Mucosa of rectum (tissue), 2 donors: ENCODE data around the gene TBC1D2B.
A peak's percentile ranks its signal among the peaks of the same experiment; 100 is the strongest.
"Not testable (repeated sequence)": the region's sequence is repeated elsewhere in the genome, so short reads cannot be mapped to it uniquely, and the experiment has no call there.

ENCODE experiments used
- H3K27ac ChIP-seq, 2 donors: one replicate each; pipeline ENCODE4 v1.7.0; 2013; ENCODE audit warnings: inconsistent platforms in 2 of 2, low read depth in 2 of 2, low read length in 2 of 2
- H3K27me3 ChIP-seq, 2 donors: one replicate each; pipeline ENCODE4 v1.7.0; 2013; ENCODE audit warnings: low read length in 2 of 2; ENCODE audit not compliant: control insufficient read depth in 2 of 2, insufficient read depth in 2 of 2
- H3K36me3 ChIP-seq, 2 donors: one replicate each; pipeline ENCODE4 v1.7.0; 2013; ENCODE audit warnings: low read length in 2 of 2; ENCODE audit not compliant: control insufficient read depth in 2 of 2, insufficient read depth in 2 of 2
- H3K4me1 ChIP-seq, 2 donors: one replicate each; pipeline ENCODE4 v1.7.0; 2013; ENCODE audit warnings: low read length in 2 of 2, mild to moderate bottlenecking in 1 of 2; ENCODE audit not compliant: control insufficient read depth in 2 of 2, insufficient read depth in 2 of 2
- H3K4me3 ChIP-seq, 2 donors: one replicate each; pipeline ENCODE4 v1.7.0; 2013; ENCODE audit warnings: low read length in 2 of 2
- H3K9ac ChIP-seq, 2 donors: one replicate each; pipeline ENCODE4 v1.7.0; 2013; ENCODE audit warnings: low read length in 2 of 2, low read depth in 1 of 2, mild to moderate bottlenecking in 1 of 2
- H3K9me3 ChIP-seq, 2 donors: one replicate each; pipeline ENCODE4 v1.7.0; 2013; ENCODE audit warnings: low read length in 2 of 2; ENCODE audit not compliant: control insufficient read depth in 2 of 2
- donor health status: healthy.
- donor health status: Normal muscosa, but diverticular disease.

Gene TBC1D2B

DNA sequence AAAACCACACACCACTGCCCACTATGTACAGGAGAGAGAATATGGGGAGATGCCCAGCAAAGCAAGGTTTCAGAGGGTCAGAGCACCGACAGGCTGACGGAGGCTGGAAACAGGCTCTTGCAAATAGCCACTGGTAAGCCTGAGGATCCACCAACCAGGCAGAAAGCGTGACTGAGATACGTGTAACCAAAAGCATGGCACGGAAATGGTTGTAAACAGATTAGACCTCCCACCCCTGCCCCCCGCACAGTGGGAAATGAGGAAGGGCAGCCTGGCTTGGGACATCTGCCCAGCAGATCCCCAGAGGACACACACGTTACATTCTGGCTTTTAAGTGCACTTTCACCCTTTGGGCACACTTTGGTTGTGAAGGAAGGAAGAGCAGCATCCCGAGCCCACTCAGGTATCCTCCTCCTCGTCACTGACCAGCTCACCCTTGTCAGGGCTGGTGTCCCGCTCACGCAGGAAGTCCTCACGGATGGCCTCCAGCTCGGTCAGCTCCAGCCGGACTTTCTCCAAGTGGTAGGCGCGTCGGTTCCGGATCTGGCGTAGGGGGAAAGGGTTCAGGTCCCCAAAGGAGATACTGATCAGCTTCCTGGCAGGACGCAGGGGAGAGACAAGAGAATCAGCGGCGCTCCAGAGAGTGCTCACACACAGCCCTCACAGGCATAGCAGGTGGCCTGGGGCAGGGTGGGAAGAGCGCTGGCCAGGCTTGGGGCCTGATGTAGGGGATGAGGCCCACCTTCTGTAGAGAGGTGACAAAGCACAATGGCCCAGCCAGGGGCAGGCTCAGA, 79.6 kb downstream of the TBC1D2B start:
- not testable (repeated sequence) for H3K9me3 ChIP-seq, H3K9ac ChIP-seq, H3K4me3 ChIP-seq, H3K27me3 ChIP-seq, H3K4me1 ChIP-seq, H3K27ac ChIP-seq
- H3K36me3 ChIP-seq, result peaks cover 38 to 42% of the 10 kb centered on the region in 2 donors

DNA sequence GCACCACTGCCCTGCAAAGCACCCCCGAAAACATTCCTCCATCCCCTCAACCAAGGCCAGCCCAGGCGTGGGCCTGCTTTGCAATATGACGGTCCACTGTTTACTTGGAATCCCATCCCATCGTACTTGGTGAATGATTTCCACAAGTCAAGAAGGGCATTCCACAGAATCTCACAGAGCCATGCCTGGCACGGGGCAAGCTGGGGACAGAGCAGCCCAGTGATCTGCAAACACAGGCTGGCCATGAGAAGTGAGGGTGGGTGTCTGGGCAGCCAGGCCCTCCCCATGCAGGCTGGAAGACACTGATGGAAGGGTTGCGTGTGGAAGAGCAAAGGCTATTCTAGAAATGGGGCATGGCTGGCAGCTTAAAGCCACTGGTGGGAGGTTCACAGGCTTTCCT, 80.3 kb downstream of the TBC1D2B start:
- H3K4me1 ChIP-seq, result peaks cover 5 to 11% of the 10 kb centered on the region in 2 donors
- not testable (repeated sequence) for H3K27me3 ChIP-seq, H3K9me3 ChIP-seq, H3K4me3 ChIP-seq, H3K9ac ChIP-seq, H3K27ac ChIP-seq
- peaks cover 31 to 39% of the 10 kb centered on the region in 2 donors for H3K36me3 ChIP-seq

DNA sequence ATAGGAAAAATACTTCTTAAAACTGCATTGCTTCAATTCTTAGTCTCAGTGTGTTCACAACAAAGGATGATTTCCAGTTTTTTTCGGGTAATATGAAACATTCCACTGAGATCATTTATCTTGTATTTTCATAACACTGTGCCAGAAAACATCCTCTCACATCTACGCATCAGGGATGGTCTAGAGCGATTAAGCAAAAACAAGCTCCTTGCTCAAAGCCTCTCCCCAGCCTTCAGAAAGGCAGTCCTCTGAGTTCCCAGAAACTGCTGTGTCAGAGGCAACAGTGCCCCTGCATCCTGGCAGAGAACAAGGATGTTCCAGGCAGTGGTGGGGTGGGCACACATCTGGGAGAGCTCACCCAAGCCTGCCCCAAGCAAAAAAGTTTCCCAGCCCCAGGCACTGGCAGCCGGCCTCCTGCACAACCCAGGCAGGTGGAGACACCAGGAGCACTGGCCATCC, 80.8 kb downstream of the TBC1D2B start:
- not testable (repeated sequence) for H3K9me3 ChIP-seq, H3K4me3 ChIP-seq, H3K27me3 ChIP-seq, H3K9ac ChIP-seq
- Histone ChIP-seq H3K27ac (peak overlapping the region in 1 of 2 donors; percentile 4), H3K4me1 (peaks cover 5 to 12% of the 10 kb centered on the region in 2 donors), H3K36me3 (peaks cover 30 to 39% of the 10 kb centered on the region in 2 donors)

DNA sequence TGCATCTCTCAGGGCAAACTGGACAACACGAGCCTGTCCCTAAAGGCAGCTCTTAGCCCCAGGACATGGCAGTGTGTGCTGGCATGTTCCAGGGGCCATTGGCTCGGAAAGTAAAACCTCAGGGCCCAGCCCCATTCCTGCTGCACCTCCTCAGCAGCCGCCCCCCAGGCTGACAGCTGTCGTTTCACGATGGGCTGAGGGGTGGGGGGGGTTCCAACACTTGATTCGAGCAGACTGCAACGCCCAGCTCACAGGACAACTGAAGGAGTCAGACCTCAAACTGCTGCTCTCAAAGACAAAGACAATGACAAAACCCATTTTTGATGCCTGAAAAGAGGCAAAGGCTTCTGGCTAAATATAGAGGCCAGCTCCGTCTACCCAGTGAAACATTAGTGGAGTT, 81.3 kb downstream of the TBC1D2B start:
- not testable (repeated sequence) for H3K27me3 ChIP-seq, H3K9ac ChIP-seq, H3K9me3 ChIP-seq, H3K27ac ChIP-seq, H3K4me3 ChIP-seq
- Histone ChIP-seq H3K36me3 (peaks cover 28 to 34% of the 10 kb centered on the region in 2 donors), H3K4me1 (peaks cover 6 to 12% of the 10 kb centered on the region in 2 donors)

DNA sequence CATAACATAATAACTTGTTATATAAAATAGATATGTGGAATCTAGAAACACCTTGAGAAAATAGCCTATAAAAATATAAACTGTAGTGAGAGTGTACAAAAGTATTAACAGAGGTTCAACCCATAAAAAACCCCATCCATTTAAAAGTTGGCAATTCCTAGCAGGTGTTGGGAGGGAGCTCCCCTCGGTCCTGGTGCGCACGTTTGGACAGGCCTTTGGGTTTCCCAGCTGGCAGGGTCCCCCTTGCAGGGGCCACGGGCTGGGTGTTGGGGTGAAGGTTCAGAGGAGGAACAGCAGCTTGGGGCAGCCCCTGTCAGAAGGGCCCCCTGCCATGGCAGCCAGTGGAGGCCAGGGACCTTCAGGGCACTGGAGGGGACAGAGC, 82.0 kb downstream of the TBC1D2B start:
- Histone ChIP-seq H3K4me1 (peaks cover 13 to 17% of the 10 kb centered on the region in 2 donors), H3K36me3 (peaks cover 21 to 27% of the 10 kb centered on the region in 2 donors)
- H3K27me3 ChIP-seq, H3K9ac ChIP-seq, H3K9me3 ChIP-seq, H3K27ac ChIP-seq, H3K4me3 ChIP-seq: not testable (repeated sequence)

DNA sequence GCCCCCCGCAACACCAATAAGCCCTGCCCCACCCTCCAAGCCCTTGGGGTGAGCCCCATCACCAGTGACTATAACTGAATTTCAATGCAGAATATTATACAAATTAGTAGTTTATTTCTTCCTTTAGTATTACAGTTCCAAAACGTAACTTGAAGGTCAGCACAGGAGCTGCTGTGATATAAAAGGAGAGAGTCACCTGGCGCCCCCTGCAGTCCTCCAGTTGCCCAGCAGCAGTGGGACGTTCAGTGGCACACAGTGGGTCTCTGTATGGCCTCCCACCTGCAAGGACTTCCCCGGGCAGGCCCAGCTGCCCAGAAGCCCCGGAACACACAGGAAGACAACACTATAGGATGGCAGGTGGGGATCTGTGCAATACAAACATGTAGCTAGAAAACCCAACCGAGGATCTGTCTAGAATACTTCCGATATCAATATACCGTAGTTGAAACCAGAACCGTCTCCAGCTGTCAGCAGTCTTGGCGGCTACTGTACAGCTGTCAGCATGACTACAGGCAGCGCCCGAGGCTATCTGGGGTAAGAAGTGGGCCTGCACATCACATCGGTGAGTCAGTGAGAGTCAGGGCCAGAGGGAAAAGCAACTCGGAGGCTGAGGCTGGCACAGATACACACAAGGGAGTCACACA, 82.5 kb downstream of the TBC1D2B start:
- not testable (repeated sequence) for H3K4me3 ChIP-seq, H3K9me3 ChIP-seq, H3K27me3 ChIP-seq, H3K9ac ChIP-seq, H3K27ac ChIP-seq
- peaks cover 13 to 17% of the 10 kb centered on the region in 2 donors for H3K4me1 ChIP-seq
- peaks cover 21 to 26% of the 10 kb centered on the region in 2 donors for H3K36me3 ChIP-seq

DNA sequence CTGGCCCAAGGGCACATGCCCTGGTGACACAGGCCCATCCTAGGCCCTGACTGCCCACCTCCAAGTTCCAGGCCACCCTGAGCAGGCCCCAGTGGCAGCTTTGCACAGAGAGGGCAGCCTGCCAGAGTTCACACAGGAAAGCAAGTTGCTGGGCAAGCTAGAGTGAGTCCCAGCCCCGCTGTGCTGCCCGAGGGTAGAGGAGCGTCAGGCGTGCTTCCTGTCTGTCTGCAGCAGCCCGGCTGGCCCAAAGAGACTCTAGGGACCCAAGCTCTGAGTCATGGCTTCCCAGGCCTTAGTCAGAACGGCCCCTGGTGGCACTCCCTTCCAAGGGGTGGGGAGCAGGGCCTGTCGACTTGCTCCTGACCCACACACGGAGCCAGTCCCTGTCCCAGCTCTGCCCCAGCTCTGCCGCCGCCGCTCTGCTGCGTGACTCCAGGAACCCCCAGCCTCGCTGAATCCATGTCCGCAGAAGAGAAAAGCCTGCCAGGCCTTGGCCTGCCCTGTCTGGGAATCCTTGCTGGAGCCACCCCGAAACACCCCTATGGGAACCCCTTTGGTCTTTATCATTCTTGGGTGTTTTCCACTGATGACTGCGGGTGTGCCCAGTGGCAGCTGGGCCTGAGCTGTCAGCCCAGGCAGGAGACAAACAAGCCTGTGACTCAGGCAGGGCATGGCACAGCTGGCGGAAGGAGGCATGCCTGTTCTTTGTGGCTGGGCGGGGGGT, 83.4 kb downstream of the TBC1D2B start:
- H3K9me3 ChIP-seq, H3K9ac ChIP-seq, H3K27me3 ChIP-seq, H3K4me3 ChIP-seq: not testable (repeated sequence)
- Histone ChIP-seq H3K36me3 (peaks cover 21 to 24% of the 10 kb centered on the region in 2 donors), H3K4me1 (peaks cover 13 to 17% of the 10 kb centered on the region in 2 donors), H3K27ac (peak overlapping the region; percentile 4 to 63)

DNA sequence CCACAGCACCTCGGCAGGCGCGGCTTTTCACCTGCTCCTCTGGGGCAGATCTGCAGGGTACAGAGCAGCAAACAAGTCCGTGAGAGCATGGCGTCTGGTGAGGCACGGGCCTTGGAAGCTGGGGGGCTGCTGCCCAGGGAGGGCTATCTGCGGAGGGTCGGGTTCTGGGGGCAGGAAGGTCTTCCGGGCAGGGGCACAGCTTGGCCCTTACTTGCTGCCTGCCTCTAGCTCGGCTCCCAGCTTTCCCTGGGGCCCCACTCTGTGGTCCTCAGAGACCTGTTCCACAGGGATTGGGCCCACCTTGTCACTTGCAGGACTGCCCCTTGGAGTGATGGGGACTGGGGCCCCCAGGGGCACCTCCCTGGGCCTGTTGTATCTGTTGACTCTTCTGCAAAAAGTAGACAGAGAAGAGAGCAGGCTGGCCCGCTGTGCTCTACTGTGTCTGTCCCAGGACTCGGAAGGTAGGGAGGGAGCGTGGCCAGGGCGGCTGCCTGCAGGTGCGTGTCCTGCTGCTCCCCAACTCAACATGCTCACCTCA, 84.1 kb downstream of the TBC1D2B start:
- peak overlapping the region; percentile 4 to 63 for H3K27ac ChIP-seq
- H3K4me1 ChIP-seq, result peaks cover 13 to 17% of the 10 kb centered on the region in 2 donors
- no peak overlapping the region for H3K9ac ChIP-seq
- no peak overlapping the region for H3K4me3 ChIP-seq
- H3K9me3 ChIP-seq, result no peaks in the 10 kb centered on the region
- H3K36me3 ChIP-seq, result peaks cover 17 to 18% of the 10 kb centered on the region in 2 donors
- H3K27me3 ChIP-seq, result no peaks in the 10 kb centered on the region

DNA sequence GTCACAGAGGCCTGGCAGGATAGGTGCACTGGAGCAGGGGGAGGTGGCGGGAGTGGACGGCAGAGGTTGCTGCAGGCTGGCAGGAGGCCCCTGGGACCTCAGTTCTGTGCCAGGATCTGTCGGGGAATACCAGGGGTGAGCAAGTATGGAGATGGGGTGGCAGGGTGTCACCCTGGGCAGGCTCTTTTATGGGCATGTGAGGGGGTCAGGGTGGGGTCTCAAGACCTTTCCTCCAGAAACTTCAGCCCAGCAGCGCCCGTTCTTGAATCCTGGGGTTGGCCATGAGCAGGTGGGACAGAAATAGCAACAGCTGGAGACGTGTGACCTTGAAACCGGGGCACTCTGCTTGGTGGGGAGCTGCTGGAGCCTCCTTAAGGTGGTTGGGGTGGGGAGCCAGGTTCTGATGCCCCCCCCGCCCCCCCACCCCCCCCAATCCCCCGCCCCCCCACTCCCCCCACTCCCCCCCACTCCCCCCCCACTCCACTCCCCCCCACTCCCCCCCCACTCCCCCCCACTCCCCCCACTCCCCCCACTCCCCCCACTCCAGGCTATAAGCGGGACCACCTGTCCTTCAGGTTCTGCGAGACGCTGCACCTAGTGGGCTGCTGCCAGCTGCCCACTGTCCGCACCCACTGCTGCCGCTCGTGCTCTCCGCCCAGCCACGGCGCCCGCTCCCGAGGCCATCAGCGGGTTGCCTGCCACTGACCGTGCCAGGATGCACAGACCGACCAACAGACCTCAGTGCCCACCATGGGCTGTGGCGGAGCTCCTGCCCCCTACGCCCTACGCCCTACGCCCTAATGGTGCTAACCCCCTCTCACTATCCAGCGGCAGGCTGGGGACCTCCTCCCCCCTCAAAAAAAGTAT, 84.9 kb downstream of the TBC1D2B start:
- H3K27ac ChIP-seq, result peak overlapping the region; percentile 56 to 58
- no peaks in the 10 kb centered on the region for H3K27me3 ChIP-seq
- H3K9ac ChIP-seq, result no peak overlapping the region
- peaks cover 13 to 17% of the 10 kb centered on the region in 2 donors for H3K4me1 ChIP-seq
- peaks cover 8 to 10% of the 10 kb centered on the region in 2 donors for H3K36me3 ChIP-seq
- H3K9me3 ChIP-seq, result no peaks in the 10 kb centered on the region
- H3K4me3 ChIP-seq, result no peak overlapping the region
